ENCODE measurements around the gene TMEM132A. TPM values are rescaled to one million over a fixed set of nuclear protein-coding genes. Genes with fewer than 3 reads are reported as not detected.

Gene TMEM132A
- polyA plus RNA-seq, 1 donor: 37.2 TPM

Other genes with a start within 250 kb of the TMEM132A start
- 5.6 TPM for gene MS4A8, start 224.8 kb upstream of the TMEM132A start, polyA plus RNA-seq (ENCODE audit: insufficient read length)
- gene MS4A18, start 199.7 kb upstream of the TMEM132A start, polyA plus RNA-seq (ENCODE audit: insufficient read length): not detected
- not detected for gene MS4A15, start 167.6 kb upstream of the TMEM132A start, polyA plus RNA-seq (ENCODE audit: insufficient read length)
- gene MS4A10, start 139.1 kb upstream of the TMEM132A start, polyA plus RNA-seq (ENCODE audit: insufficient read length): not detected
- gene CCDC86, start 82.3 kb upstream of the TMEM132A start, polyA plus RNA-seq (ENCODE audit: insufficient read length): 22.6 TPM
- 0.65 TPM for gene PTGDR2, start 68.5 kb upstream of the TMEM132A start, polyA plus RNA-seq (ENCODE audit: insufficient read length)
- gene ZP1, start 56.9 kb upstream of the TMEM132A start, polyA plus RNA-seq (ENCODE audit: insufficient read length): 0.36 TPM
- gene PRPF19, start 17.9 kb upstream of the TMEM132A start, polyA plus RNA-seq (ENCODE audit: insufficient read length): 64.2 TPM
- 102 TPM for gene TMEM109, start 10.3 kb upstream of the TMEM132A start, polyA plus RNA-seq (ENCODE audit: insufficient read length)
- 27.9 TPM for gene SLC15A3, start 27.7 kb downstream of the TMEM132A start, polyA plus RNA-seq (ENCODE audit: insufficient read length)
- gene CD6, start 47.2 kb downstream of the TMEM132A start, polyA plus RNA-seq (ENCODE audit: insufficient read length): 0.40 TPM
- gene CD5, start 178.0 kb downstream of the TMEM132A start, polyA plus RNA-seq (ENCODE audit: insufficient read length): 0.13 TPM
- gene VPS37C, start 237.0 kb downstream of the TMEM132A start, polyA plus RNA-seq (ENCODE audit: insufficient read length): 22.0 TPM

Data from hindlimb muscle (tissue), 1 donor.